DOHH2 (cell line): ENCODE data around the gene CCDC74B.
"Not testable (repeated sequence)": the region's sequence is repeated elsewhere in the genome, so short reads cannot be mapped to it uniquely, and the experiment has no call there.

Experiments
- EZH2phosphoT487 ChIP-seq: fragments of 200-600 bp; sonication (generic); IDR thresholded peaks from 2 replicates; pipeline ENCODE4 v1.6.1; 2017; ENCODE audit warnings: borderline replicate concordance, mild to moderate bottlenecking, antibody characterized with exemption, low read length, moderate library complexity, mixed read lengths
- TF ChIP-seq, protein P1 (sequence below): fragments of 200-600 bp; sonication (generic); IDR thresholded peaks from one replicate; pipeline ENCODE4 v1.5.1; 2014; ENCODE audit warnings: antibody characterized with exemption, mild to moderate bottlenecking, low read depth, low read length; ENCODE audit not compliant: poor library complexity, severe bottlenecking

DNA sequence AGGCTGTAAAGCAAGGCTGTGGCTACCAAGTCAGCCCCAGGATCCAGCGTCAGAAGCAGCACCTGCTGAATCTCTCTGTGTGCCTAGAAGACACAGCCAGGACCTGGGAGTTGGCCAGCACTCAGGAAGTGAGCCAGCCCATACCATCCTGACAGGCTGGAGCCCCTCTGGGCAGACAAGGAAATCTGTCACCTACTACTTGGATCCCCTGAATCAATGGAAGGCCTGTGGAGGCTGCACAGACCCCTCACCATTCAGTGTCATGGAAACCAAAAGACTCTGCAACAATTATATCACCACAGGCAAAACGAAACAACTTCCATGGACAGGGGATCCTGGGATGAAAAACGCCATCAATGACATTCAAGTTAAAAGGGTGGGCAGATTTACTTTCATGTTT, 21.7 kb upstream of the CCDC74B start:
- TF ChIP-seq, protein P1, sequence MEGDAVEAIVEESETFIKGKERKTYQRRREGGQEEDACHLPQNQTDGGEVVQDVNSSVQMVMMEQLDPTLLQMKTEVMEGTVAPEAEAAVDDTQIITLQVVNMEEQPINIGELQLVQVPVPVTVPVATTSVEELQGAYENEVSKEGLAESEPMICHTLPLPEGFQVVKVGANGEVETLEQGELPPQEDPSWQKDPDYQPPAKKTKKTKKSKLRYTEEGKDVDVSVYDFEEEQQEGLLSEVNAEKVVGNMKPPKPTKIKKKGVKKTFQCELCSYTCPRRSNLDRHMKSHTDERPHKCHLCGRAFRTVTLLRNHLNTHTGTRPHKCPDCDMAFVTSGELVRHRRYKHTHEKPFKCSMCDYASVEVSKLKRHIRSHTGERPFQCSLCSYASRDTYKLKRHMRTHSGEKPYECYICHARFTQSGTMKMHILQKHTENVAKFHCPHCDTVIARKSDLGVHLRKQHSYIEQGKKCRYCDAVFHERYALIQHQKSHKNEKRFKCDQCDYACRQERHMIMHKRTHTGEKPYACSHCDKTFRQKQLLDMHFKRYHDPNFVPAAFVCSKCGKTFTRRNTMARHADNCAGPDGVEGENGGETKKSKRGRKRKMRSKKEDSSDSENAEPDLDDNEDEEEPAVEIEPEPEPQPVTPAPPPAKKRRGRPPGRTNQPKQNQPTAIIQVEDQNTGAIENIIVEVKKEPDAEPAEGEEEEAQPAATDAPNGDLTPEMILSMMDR, result not testable (repeated sequence)
- not testable (repeated sequence) for TF ChIP-seq EZH2phosphoT487
